GM18858 (cell line): Measurements from ENCODE around the gene PKIG.

ENCODE experiments used
- ATAC-seq: cut with Tn5 transposase; IDR thresholded peaks from one replicate; pipeline ENCODE4 v1.9.1; 2021; ENCODE audit not compliant: unreplicated experiment

PKIG gene

GRCh38 chr20:44656448-44656847 lies 74.1 kb downstream of the PKIG start:
- ATAC-seq: no peak

GRCh38 chr20:44657875-44658274 lies 75.5 kb downstream of the PKIG start:
- no peak for ATAC-seq

DNA sequence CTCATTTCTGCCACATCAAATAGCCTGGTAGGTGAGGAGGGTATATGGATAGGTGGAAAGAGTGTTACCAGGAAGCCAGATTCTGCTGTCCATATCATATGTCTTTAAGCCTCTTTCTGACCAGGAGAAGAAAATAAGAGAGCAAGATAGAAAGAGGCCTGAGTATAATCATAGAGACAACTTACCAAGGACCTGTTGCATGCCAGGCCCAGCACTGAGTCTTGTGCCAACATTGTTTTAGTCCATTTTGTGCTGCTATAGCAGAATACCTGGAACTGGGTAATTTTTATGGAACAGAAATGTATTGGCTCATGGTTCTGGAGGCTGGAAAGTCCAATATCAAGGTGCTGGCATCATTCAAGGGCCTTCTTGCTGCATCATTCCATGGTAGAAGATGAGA lies 76.4 kb downstream of the PKIG start:
- ATAC-seq: no peak

- ATAC-seq: no peak
These were observed 77.6 kb downstream of the PKIG start for GRCh38 chr20:44659931-44660330.

- ATAC-seq: no peak
These were observed 78.2 kb downstream of the PKIG start for GRCh38 chr20:44660581-44660980.

DNA sequence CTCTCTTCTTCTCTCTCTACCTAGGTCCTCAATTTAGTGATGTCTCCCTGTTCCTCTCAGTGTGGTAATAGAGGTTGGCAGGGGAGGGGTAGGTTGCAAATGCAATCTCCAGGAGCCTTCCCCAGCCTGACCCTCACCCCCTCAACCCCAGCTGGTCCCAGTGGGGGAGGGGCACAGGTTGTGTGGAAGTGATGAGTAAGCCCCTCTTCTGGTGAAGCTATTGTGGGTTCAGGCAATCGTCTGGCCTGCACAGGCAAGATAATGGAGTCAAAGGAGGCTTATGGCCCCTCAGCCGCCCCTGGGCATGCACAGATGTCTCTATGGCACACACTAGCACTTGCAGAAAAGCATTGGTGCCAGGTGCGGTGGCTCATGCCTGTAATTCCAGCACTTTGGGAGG lies 79.9 kb downstream of the PKIG start:
- ATAC-seq: no peak

- ATAC-seq: no peak
These were observed 81.8 kb downstream of the PKIG start for GRCh38 chr20:44664131-44664530.

- no peak for ATAC-seq
These were observed 83.7 kb downstream of the PKIG start for GRCh38 chr20:44666066-44666465.
